Esophagus (tissue), 2 donors: Measurements from ENCODE around the gene LSP1. TPM values are rescaled to one million over a fixed set of nuclear protein-coding genes. Genes with fewer than 3 reads are reported as not detected.

Experiments used
- H3K27ac ChIP-seq, 2 donors: one replicate each; pipeline ENCODE4 v1.5.1; 2013; ENCODE audit warnings: low read depth in 2 of 2, mild to moderate bottlenecking in 2 of 2, inconsistent platforms in 1 of 2, low read length in 1 of 2, moderate library complexity in 1 of 2
- H3K27me3 ChIP-seq, 2 donors: one replicate each; pipeline ENCODE4 v1.6.1; 2013; ENCODE audit warnings: low read length in 2 of 2, control low read depth in 1 of 2, mild to moderate bottlenecking in 1 of 2; ENCODE audit not compliant: insufficient read depth in 2 of 2, control insufficient read depth in 1 of 2
- H3K36me3 ChIP-seq, 2 donors: one replicate each; pipeline ENCODE4 v1.6.1; 2013; ENCODE audit warnings: low read length in 1 of 2; ENCODE audit not compliant: control insufficient read depth in 2 of 2, insufficient read depth in 2 of 2
- H3K4me1 ChIP-seq, 2 donors: one replicate each; pipeline ENCODE4 v1.6.1; 2013; ENCODE audit warnings: low read length in 1 of 2; ENCODE audit not compliant: control insufficient read depth in 2 of 2, insufficient read depth in 2 of 2
- H3K4me3 ChIP-seq, 2 donors: one replicate each; pipeline ENCODE4 v1.5.1; 2013; ENCODE audit warnings: low read length in 2 of 2, mild to moderate bottlenecking in 2 of 2, low read depth in 1 of 2, moderate library complexity in 1 of 2
- H3K9me3 ChIP-seq, 2 donors: one replicate each; pipeline ENCODE4 v1.6.1; 2013; ENCODE audit warnings: mild to moderate bottlenecking in 2 of 2, low read depth in 1 of 2, low read length in 1 of 2, moderate library complexity in 1 of 2; ENCODE audit not compliant: control insufficient read depth in 2 of 2, insufficient read depth in 1 of 2
- WGBS, 2 donors: extraction: QIAGEN DNeasy Blood & Tissue Kit; methylation state at CpG; one replicate each; pipeline ENCODE4 v1.1.7; 2013; 5-methylcytosine and 5-hydroxymethylcytosine counted together
- polyA plus RNA-seq, 2 donors: library from polyadenylated mRNA; stranded (reverse); fragments of 200-250 nt; gene quantifications; one replicate each; pipeline ENCODE4 v1.2.3, GENCODE V29; 2013
- donor health status: healthy with polysubstance abuse.
- donor health status: Bipolar disorder and iron deficiency.

LSP1 gene
- polyA plus RNA-seq, 2 donors, result 23.7 to 130 TPM

GRCh38 chr11:1930462-1930830 lies 77.6 kb downstream of the LSP1 start:
- WGBS, 2 donors, result 78 to 79% methylated on average over 9 of the region's 9 CpGs
- peaks cover 6 to 20% of the 10 kb centered on the region in 2 donors for H3K4me1 ChIP-seq
- H3K27me3 ChIP-seq, result no peaks in the 10 kb centered on the region
- H3K9me3 ChIP-seq, result peaks cover 0 to 2% of the 10 kb centered on the region in 2 donors
- no peak overlapping the region for H3K4me3 ChIP-seq
- H3K36me3 ChIP-seq, result no peaks in the 10 kb centered on the region
- H3K27ac ChIP-seq, result no peak overlapping the region

DNA sequence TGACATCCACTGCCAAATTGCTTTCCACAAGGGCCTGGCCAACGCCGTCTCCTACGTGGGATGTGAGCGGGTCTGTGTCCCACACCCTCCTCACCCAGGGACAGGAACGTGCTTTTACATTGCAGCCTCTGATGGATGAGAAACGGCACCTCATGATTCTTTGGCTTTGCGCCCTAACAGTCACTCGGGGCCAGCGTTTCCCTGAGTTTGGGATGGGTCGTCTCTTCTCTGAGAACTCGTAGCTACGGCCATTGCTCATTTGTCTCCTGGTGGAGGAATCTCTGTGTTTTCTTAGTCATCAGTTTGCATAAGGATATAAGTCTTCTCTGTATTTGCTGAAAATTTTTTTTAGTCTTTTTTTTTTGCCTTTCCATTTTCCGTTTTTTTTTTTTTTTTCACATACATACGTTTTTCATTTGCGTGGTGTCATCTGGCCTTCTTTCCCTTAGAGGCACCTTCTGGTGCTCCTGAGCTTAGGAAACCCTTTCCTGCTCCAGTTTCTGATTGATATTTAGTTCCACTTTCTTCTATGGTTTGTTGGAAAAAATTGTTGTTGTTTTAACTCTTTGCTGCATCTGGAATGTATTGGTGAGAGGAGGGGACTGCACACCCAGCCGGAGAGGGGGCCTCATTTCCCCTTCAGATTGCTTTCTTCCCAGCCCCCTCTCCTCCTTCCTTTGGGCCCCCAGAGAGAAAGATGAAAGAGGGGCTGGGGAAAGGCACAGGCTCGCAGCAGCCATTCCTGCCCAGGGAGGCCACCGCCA lies 78.6 kb downstream of the LSP1 start:
- Histone ChIP-seq H3K4me1 (peaks cover 6 to 14% of the 10 kb centered on the region in 2 donors), H3K27me3 (no peaks in the 10 kb centered on the region), H3K36me3 (no peaks in the 10 kb centered on the region), H3K4me3 (no peak overlapping the region), H3K9me3 (peaks cover 0 to 2% of the 10 kb centered on the region in 2 donors), H3K27ac (no peak overlapping the region)
- WGBS, 2 donors, result 33 to 44% methylated on average over 18 of the region's 18 CpGs

DNA sequence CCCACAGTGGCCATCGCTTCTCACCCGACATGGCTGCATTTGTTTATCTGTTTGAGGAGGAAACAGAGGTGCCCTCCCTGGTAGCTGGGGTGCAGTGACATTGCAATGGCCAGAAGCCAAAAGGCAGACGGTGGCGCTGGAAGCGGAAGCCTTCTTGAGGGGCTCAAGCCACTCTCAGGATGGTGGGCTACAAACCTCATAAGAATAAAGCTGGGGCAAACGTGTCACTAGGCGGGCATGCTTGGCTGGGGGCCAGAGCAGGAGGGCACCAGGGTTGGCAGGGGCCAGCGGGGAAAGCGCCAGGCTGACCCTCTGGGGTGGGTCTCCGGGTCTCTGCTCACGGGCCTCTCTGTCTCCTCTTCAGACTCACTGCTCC lies 79.2 kb downstream of the LSP1 start:
- H3K27me3 ChIP-seq, result no peaks in the 10 kb centered on the region
- H3K27ac ChIP-seq, result no peak overlapping the region
- H3K36me3 ChIP-seq, result no peaks in the 10 kb centered on the region
- WGBS, 2 donors, result 81 to 87% methylated on average over 11 of the region's 11 CpGs
- H3K4me1 ChIP-seq, result peaks cover 5 to 8% of the 10 kb centered on the region in 2 donors
- H3K4me3 ChIP-seq, result no peak overlapping the region
- peaks cover 0 to 2% of the 10 kb centered on the region in 2 donors for H3K9me3 ChIP-seq

DNA sequence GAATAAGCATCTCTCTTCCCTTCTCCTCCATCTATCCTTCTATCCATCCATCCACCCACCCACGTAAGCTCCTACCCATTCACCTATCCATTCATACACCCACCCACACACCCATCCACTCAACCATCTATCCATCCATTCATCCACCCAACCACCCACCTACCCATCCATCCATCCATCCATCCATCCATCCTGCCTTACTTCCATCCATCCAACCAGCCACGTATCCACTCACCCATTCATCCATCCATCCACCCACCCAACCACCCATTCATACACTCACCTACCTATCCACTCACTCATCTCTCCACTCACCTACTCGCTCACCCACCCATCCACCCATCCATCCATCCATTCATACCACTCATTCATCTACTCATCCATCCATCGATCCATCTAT lies 79.8 kb downstream of the LSP1 start:
- no peak overlapping the region for H3K4me3 ChIP-seq
- WGBS, 2 donors, result 96% methylated on average over 4 of the region's 4 CpGs
- H3K27ac ChIP-seq, result no peak overlapping the region
- peaks cover 0 to 2% of the 10 kb centered on the region in 2 donors for H3K9me3 ChIP-seq
- peaks cover 0 to 3% of the 10 kb centered on the region in 2 donors for H3K4me1 ChIP-seq
- no peaks in the 10 kb centered on the region for H3K36me3 ChIP-seq
- H3K27me3 ChIP-seq, result no peaks in the 10 kb centered on the region

GRCh38 chr11:1933416-1934334 lies 80.8 kb downstream of the LSP1 start:
- Histone ChIP-seq H3K4me3 (no peak overlapping the region), H3K9me3 (peaks cover 0 to 2% of the 10 kb centered on the region in 2 donors), H3K4me1 (no peaks in the 10 kb centered on the region), H3K27ac (no peak overlapping the region), H3K27me3 (no peaks in the 10 kb centered on the region), H3K36me3 (no peaks in the 10 kb centered on the region)
- 85 to 86% methylated on average over 18 of the region's 18 CpGs for WGBS, 2 donors

DNA sequence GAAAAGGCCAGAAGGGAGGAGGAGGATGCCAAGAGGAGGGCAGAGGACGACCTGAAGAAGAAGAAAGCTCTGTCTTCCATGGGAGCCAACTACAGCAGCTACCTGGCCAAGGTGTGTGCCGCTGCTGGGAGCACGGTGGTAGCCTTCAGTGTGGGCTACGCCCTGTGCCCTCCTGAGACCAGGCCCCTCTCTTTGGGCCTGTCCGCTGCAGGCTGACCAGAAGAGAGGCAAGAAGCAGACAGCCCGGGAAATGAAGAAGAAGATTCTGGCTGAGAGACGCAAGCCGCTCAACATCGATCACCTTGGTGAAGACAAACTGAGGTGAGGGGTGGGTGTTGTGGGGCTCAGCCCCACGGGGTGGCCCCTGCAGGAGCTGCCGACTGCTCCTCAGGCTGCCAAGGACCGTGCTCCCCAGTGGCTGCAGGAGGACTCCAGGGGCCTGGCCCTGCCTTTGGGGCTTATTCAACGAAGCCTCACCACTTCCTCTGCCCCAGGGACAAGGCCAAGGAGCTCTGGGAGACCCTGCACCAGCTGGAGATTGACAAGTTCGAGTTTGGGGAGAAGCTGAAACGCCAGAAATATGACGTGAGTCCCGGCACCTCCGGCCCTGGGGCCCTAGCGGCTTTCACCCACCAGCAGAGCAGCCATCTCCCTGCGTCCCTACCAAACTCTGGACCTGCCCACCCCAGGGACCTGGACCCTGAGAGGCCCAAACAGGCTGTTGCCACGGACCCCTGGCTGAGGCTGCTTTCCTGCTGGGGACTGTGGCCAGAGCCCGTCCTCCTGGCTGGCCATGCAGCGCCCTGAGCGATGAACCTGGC lies 81.7 kb downstream of the LSP1 start:
- no peaks in the 10 kb centered on the region for H3K4me1 ChIP-seq
- 74 to 75% methylated on average over 23 to 24 of the region's 24 CpGs for WGBS, 2 donors

DNA sequence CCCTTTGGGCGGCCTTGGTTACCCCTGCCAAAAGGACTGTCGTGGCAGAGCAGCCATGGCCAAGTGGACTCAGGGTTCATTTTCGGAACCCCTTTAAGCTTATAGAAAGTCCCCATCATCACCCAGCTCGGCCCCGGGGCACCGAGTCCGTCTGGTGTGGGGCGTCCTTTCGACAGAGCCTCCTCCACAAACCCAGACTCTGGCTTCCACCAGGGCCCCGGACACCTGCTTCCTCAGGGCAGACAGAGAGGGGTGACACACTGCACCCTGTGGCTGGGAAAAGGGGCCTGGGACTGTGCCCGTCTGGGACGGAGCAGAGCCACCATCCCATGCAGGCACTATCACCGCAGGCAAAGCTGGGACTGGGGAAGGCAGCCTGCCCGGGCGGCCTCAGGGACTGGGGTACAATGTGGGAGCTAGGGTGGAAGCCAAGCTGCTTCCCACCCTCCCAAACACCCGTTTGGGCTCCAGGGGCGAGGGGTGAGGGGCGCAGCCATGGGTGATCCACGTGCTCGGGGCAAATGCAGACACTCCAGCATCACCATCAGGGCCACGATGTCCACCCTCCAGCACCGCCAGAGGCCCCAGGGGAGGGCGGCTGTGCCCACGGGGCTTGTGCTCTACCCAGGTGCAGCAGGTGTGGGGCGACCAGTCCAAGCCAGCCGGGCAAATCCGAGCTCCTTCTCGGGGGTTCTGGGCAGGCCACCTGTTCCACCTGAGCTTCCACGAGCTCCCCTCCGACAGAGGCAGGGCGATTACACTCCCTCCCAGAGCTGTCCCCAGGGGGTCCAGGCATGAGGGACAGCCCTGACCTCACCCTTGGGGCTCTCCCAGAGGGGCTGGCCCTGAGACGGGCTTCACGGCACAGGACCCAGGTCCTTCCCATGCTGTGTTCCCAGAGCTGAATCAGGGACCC lies 82.5 kb downstream of the LSP1 start:
- H3K9me3 ChIP-seq, result peaks cover 2% of the 10 kb centered on the region in 2 donors
- no peaks in the 10 kb centered on the region for H3K36me3 ChIP-seq
- H3K27me3 ChIP-seq, result no peaks in the 10 kb centered on the region
- WGBS, 2 donors, result 78 to 84% methylated on average over 33 of the region's 33 CpGs
- H3K4me1 ChIP-seq, result no peaks in the 10 kb centered on the region
- no peak overlapping the region for H3K27ac ChIP-seq
- H3K4me3 ChIP-seq, result no peak overlapping the region

More for the DNA sequence above, 81.7 kb downstream of the LSP1 start:
- H3K4me3 ChIP-seq, result no peak overlapping the region
- peaks cover 0 to 2% of the 10 kb centered on the region in 2 donors for H3K9me3 ChIP-seq
- no peak overlapping the region for H3K27ac ChIP-seq
- H3K36me3 ChIP-seq, result no peaks in the 10 kb centered on the region
- H3K27me3 ChIP-seq, result no peaks in the 10 kb centered on the region

- 84 to 89% methylated on average over 31 to 34 of the region's 34 CpGs for WGBS, 2 donors
- no peak overlapping the region for H3K27ac ChIP-seq
These were observed 83.3 kb downstream of the LSP1 start for GRCh38 chr11:1936072-1936780.

More at GRCh38 chr11:1936072-1936780, 83.3 kb downstream of the LSP1 start:
- H3K36me3 ChIP-seq, result no peaks in the 10 kb centered on the region
- H3K27me3 ChIP-seq, result no peaks in the 10 kb centered on the region
- H3K9me3 ChIP-seq, result peaks cover 2% of the 10 kb centered on the region in 2 donors
- no peaks in the 10 kb centered on the region for H3K4me1 ChIP-seq
- H3K4me3 ChIP-seq, result no peak overlapping the region
